SK-N-SH treated with all-trans-retinoic acid at 6 μM for 48 hours (cell line): ENCODE measurements around the gene TEDC2.

ENCODE experiments used
- ESRRG ChIP-seq: fragments of 250-450 bp; sonication (Bioruptor Pico); IDR thresholded peaks from 2 replicates; pipeline ENCODE4 v1.6.1; 2021; ENCODE audit warnings: mild to moderate bottlenecking
- TCF4 ChIP-seq: fragments of 250-450 bp; sonication (Bioruptor Pico); IDR thresholded peaks from 2 replicates; pipeline ENCODE4 v1.8.0; 2021; ENCODE audit warnings: mild to moderate bottlenecking, moderate library complexity, borderline replicate concordance
- TF ChIP-seq, protein P1 (sequence below): fragments of 250-450 bp; sonication (Bioruptor Pico); IDR thresholded peaks from 2 replicates; pipeline ENCODE4 v1.5.1; 2020; ENCODE audit warnings: low read depth, mild to moderate bottlenecking, moderate library complexity

GRCh38 chr16:2476345-2476720, 16.4 kb downstream of the TEDC2 start:
- TF ChIP-seq ESRRG (CRISPR knock-in tag), result no peak
- no peak for TF ChIP-seq TCF4 (CRISPR knock-in tag)
- TF ChIP-seq, protein P1, sequence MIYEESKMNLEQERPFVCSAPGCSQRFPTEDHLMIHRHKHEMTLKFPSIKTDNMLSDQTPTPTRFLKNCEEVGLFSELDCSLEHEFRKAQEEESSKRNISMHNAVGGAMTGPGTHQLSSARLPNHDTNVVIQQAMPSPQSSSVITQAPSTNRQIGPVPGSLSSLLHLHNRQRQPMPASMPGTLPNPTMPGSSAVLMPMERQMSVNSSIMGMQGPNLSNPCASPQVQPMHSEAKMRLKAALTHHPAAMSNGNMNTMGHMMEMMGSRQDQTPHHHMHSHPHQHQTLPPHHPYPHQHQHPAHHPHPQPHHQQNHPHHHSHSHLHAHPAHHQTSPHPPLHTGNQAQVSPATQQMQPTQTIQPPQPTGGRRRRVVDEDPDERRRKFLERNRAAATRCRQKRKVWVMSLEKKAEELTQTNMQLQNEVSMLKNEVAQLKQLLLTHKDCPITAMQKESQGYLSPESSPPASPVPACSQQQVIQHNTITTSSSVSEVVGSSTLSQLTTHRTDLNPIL (CRISPR knock-in tag), result no peak
